NB4 (cell line): ENCODE data around the gene KLC1.

Source experiments
- DNase-seq: peaks from one replicate; pipeline ENCODE4 v3.0.0; 2010; ENCODE audit warnings: low read depth
- H3K4me3 ChIP-seq: one replicate; pipeline ENCODE4 v1.5.1; 2011; ENCODE audit warnings: mild to moderate bottlenecking, low read depth, low read length, moderate library complexity
- CTCF ChIP-seq: IDR thresholded peaks from one replicate; pipeline ENCODE4 v1.5.1; 2012; ENCODE audit warnings: low read depth, low read length
- MAX ChIP-seq: IDR thresholded peaks from 2 replicates; pipeline ENCODE4 v1.6.1; 2011; ENCODE audit warnings: low read depth, low read length
- MYC ChIP-seq: IDR thresholded peaks from 2 replicates; pipeline ENCODE4 v1.6.1; 2011; ENCODE audit warnings: low read depth, low read length
- POLR2A ChIP-seq: IDR thresholded peaks from 2 replicates; pipeline ENCODE4 v1.6.1; 2011; ENCODE audit warnings: mild to moderate bottlenecking; ENCODE audit not compliant: insufficient read length; ENCODE audit errors: extremely low read depth

KLC1 gene

GRCh38 chr14:103715052-103716000 is 86.3 kb downstream of the KLC1 start, which contains the start of the genes XRCC3 and ZFYVE21:
Gene XRCC3, minus strand, starts transcription at chr14:103715451. Its CDS starts 4,364 bp downstream, at chr14:103711087.
Gene ZFYVE21, plus strand, starts transcription at chr14:103715810. Its CDS starts 32 bp downstream, at chr14:103715842.
- peak within 1 kb of the TSS; percentile 76 for H3K4me3 ChIP-seq
- TF ChIP-seq MAX (peak; percentile 56), POLR2A (peak; percentile 66), MYC (peak; percentile 49), CTCF (no peak)

GRCh38 chr14:103716091-103716801 is 87.2 kb downstream of the KLC1 start:
- TF ChIP-seq MYC (no peak), POLR2A (no peak), CTCF (no peak), MAX (no peak)
- peak; percentile 46 for DNase-seq
- peak overlapping the region; percentile 67 for H3K4me3 ChIP-seq

More at GRCh38 chr14:103715052-103716000, 86.3 kb downstream of the KLC1 start, which contains the start of the genes XRCC3 and ZFYVE21:
- peak; percentile 99 for DNase-seq

GRCh38 chr14:103716899-103717411 is 87.9 kb downstream of the KLC1 start:
- TF ChIP-seq MYC (no peak), CTCF (no peak), MAX (no peak), POLR2A (no peak)
- H3K4me3 ChIP-seq = peak overlapping the region; percentile 67
- no peak for DNase-seq

GRCh38 chr14:103718572-103718971 is 89.6 kb downstream of the KLC1 start:
- H3K4me3 ChIP-seq = no peak overlapping the region
- DNase-seq = no peak
- TF ChIP-seq MYC (no peak), POLR2A (no peak), CTCF (no peak), MAX (no peak)

- TF ChIP-seq MYC (no peak), POLR2A (no peak), MAX (no peak), CTCF (no peak)
- no peak overlapping the region for H3K4me3 ChIP-seq
- DNase-seq = no peak
Observed at GRCh38 chr14:103719751-103720150, 90.7 kb downstream of the KLC1 start.
